ENCODE data around the gene CENPM. TPM values are rescaled to one million over a fixed set of nuclear protein-coding genes. Genes with fewer than 3 reads are reported as not detected.

Gene CENPM
- total RNA-seq, 3 donors from 2014 or later = 3.2 to 18.8 (median 7.5) TPM

- TF ChIP-seq, protein P1, sequence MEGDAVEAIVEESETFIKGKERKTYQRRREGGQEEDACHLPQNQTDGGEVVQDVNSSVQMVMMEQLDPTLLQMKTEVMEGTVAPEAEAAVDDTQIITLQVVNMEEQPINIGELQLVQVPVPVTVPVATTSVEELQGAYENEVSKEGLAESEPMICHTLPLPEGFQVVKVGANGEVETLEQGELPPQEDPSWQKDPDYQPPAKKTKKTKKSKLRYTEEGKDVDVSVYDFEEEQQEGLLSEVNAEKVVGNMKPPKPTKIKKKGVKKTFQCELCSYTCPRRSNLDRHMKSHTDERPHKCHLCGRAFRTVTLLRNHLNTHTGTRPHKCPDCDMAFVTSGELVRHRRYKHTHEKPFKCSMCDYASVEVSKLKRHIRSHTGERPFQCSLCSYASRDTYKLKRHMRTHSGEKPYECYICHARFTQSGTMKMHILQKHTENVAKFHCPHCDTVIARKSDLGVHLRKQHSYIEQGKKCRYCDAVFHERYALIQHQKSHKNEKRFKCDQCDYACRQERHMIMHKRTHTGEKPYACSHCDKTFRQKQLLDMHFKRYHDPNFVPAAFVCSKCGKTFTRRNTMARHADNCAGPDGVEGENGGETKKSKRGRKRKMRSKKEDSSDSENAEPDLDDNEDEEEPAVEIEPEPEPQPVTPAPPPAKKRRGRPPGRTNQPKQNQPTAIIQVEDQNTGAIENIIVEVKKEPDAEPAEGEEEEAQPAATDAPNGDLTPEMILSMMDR (IDR thresholded peaks at IDR 0.05) = no peak
- Histone ChIP-seq H3K36me3 (ENCODE audit: low read depth) (peaks cover 6% of the 10 kb centered on the region), H3K4me3 (no peak overlapping the region), H3K9me3 (no peaks in the 10 kb centered on the region), H3K4me1 (ENCODE audit: low read depth) (peaks cover 13% of the 10 kb centered on the region)
- no peak for ATAC-seq
- peak in 1 of 3 donors; percentile 41 for DNase-seq
- intact Hi-C loops (cut with DNase I, micrococcal nuclease) = no loop called here
Observed at GRCh38 chr22:41905411-41906202, 41.3 kb downstream of the CENPM start.

- Histone ChIP-seq H3K4me1 (ENCODE audit: low read depth) (peaks cover 4% of the 10 kb centered on the region), H3K9me3 (no peaks in the 10 kb centered on the region), H3K36me3 (ENCODE audit: low read depth) (peaks cover 6% of the 10 kb centered on the region), H3K4me3 (no peak overlapping the region)
- no peak for ATAC-seq
- DNase-seq = peak in 1 of 3 donors; percentile 51
- intact Hi-C loops (cut with DNase I, micrococcal nuclease) = no loop called here
- TF ChIP-seq, protein P1 (IDR thresholded peaks at IDR 0.05) = no peak
Observed at GRCh38 chr22:41904450-41905410, 42.2 kb downstream of the CENPM start.

DNA sequence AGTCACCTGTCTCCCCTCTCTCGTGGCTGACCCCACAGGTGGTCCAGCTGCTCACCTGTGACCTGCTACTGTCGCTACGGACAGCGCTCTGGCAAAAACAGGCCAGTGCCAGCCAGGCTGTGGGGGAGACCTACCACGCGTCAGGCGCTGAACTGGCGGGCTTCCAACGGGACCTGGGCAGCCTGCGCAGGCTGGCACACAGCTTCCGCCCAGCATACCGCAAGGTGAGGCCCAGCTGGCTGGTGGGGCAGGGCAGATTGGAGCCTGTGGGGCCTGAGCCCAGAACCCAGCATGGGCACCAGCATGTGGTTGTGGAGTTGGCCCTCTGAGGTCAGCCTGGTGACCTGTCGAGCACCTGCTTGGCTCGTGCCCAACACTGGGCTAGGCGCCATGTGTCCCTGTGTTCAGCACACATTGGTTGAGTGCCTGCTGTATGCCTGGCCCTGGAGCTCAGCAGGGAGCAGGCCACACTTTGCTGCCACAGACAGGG lies 44.0 kb downstream of the CENPM start:
- TF ChIP-seq, protein P1 (IDR thresholded peaks at IDR 0.05) = no peak
- no peaks in the 10 kb centered on the region for H3K4me1 ChIP-seq (ENCODE audit: low read depth)
- H3K36me3 ChIP-seq (ENCODE audit: low read depth) = peaks cover 6% of the 10 kb centered on the region
- DNase-seq = no peak
- H3K9me3 ChIP-seq = no peaks in the 10 kb centered on the region
- H3K4me3 ChIP-seq = no peak overlapping the region
- peak; percentile 5 for ATAC-seq
- intact Hi-C loops (cut with DNase I, micrococcal nuclease) = no loop called here

GRCh38 chr22:41902016-41902415 lies 44.9 kb downstream of the CENPM start:
- TF ChIP-seq, protein P1 (IDR thresholded peaks at IDR 0.05) = no peak
- Histone ChIP-seq H3K4me3 (no peak overlapping the region), H3K36me3 (ENCODE audit: low read depth) (peaks cover 6% of the 10 kb centered on the region), H3K9me3 (no peaks in the 10 kb centered on the region), H3K4me1 (ENCODE audit: low read depth) (no peaks in the 10 kb centered on the region)
- DNase-seq = no peak
- no peak for ATAC-seq
- intact Hi-C loops (cut with DNase I, micrococcal nuclease) = no loop called here

- intact Hi-C loops (cut with DNase I, micrococcal nuclease) = no loop called here
- Histone ChIP-seq H3K4me1 (ENCODE audit: low read depth) (no peaks in the 10 kb centered on the region), H3K9me3 (no peaks in the 10 kb centered on the region), H3K36me3 (ENCODE audit: low read depth) (peaks cover 6% of the 10 kb centered on the region), H3K4me3 (no peak overlapping the region)
- DNase-seq (no peak), ATAC-seq (no peak)
- TF ChIP-seq, protein P1 (IDR thresholded peaks at IDR 0.05) = no peak
Observed at GRCh38 chr22:41900652-41901312, 46.2 kb downstream of the CENPM start.

All from mucosa of descending colon (tissue), 3 donors.